Right kidney (tissue), 1 donor: ENCODE measurements around the gene LTBP1.
"Not testable (repeated sequence)": the region's sequence is repeated elsewhere in the genome, so short reads cannot be mapped to it uniquely, and the experiment has no call there.

Source experiments
- DNase-seq: peaks from one replicate; pipeline ENCODE4 v3.0.0-alpha.2; 2016

The LTBP1 gene

GRCh38 chr2:33389695-33390094, 442.9 kb downstream of the LTBP1 start:
- DNase-seq = not testable (repeated sequence)

DNA sequence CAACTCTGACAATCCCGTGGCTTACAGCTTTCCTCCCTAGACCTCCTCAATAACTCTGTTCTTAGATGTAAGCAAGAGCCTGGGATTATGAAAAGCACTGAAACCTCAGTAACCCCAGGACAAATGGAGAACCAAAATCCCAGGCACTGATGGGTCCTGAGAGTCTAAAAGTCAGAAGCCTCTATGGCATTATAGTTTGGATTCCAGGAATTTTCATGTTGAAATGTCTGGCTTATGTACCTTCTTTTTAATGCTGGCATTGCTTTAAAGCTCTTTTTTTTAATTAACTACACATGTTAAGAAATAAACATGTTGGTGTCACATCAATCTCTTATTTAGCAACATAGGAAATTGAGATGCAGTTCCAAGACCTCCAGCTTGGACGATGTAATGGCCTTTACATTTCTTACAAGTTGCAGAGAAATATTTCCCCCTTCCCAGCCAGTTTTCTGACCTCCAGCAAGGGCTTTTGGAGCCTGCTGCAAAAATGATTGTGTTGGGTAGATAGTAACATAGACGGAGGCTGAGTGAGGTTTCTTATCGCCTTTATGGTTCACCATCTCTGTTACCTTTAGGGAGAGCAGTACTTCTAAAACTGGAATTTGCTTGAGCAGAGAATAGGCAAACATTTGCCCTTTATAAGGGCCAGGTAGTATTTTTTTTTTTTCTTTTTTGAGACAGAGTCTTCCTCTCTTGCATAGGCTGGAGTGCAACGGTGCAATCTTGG, 444.9 kb downstream of the LTBP1 start:
- no peak for DNase-seq

GRCh38 chr2:33392366-33392765, 445.6 kb downstream of the LTBP1 start:
- DNase-seq = no peak

DNA sequence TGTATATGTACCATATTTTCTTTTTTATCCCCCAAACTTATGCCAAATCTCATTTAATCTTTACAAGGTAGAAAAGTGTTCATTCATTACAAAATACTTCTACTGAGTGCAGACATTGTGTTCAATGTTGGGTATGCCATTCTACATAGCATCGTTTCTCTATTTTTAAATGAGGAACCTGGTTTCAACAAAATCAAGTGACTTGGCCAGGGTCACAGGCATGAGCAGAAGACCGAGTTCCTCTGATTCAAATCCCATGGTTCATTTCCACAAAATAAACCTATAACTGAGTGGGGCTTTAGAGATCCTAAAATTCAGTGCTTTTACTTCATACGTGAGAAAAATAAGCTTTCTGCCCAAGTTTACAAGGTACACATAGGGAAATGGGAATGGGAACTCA, 448.3 kb downstream of the LTBP1 start:
- no peak for DNase-seq

GRCh38 chr2:33395655-33396249, 449.0 kb downstream of the LTBP1 start:
- DNase-seq = no peak

GRCh38 chr2:33404321-33404720, 457.6 kb downstream of the LTBP1 start:
- DNase-seq = no peak

- DNase-seq = no peak
Observed at GRCh38 chr2:33406622-33407021, 459.9 kb downstream of the LTBP1 start.

DNA sequence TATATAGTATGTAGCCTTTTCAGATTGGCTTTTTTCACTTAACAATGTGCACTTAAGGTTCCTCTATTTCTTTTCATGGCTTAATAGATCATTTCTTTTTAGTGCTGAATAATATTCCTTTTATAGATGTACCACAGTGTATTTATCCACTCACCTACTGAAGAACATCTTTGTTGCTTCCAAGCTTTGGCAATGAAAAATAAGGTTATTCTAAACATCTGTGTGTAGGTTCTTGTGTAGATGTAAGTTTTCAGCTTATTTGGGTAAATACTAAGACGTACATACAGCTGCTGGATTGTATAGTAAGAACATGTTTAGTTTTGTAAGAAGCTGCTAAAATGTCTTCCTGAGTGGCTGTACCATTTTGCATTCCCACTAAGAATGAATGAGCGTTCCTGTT, 461.4 kb downstream of the LTBP1 start:
- no peak for DNase-seq

DNA sequence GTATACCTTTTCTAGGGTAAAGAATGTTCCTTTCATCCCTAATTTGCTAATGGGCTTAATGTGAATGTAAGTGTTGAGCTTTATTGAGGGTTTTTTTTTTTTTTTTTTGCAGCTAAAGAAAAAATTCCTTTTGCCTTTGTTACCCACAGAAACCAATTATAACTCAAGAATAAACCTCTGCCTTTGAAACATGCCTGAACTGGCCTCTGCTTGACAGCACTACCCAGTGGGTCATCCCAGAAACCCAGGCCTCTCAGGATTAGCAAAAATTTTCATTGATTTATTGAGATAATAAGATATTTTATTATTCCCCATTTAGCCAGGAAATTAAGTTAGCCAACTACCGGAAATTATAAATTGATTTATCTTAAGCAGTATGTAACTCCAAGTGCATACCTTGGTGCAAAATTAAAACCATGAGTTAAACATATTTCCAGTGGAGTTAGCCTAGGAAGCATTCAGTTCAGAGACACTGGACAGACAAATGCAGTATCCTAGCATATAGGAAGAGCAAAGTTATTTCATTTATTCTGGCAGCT, 462.7 kb downstream of the LTBP1 start:
- no peak for DNase-seq

DNA sequence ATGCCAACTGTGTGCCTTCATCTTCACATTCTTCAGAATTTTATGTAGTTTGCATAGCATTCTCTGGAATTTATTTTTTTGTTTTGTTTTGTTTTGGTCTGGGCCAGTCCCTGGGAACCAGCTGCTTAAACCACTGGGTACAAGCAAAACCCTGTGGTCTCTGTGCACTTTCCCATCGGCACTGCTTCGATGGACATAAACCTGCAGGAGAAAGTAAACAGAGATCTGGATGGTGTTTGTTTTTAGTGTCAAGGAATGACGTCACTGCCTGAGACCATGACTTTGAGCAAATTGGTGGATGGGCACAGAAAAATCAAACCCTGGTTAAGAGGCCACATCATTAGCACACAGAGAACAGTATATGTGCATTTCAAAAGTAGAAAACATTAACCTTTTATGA, 465.0 kb downstream of the LTBP1 start:
- DNase-seq = no peak

GRCh38 chr2:33412920-33413319, 466.2 kb downstream of the LTBP1 start:
- DNase-seq = no peak

DNA sequence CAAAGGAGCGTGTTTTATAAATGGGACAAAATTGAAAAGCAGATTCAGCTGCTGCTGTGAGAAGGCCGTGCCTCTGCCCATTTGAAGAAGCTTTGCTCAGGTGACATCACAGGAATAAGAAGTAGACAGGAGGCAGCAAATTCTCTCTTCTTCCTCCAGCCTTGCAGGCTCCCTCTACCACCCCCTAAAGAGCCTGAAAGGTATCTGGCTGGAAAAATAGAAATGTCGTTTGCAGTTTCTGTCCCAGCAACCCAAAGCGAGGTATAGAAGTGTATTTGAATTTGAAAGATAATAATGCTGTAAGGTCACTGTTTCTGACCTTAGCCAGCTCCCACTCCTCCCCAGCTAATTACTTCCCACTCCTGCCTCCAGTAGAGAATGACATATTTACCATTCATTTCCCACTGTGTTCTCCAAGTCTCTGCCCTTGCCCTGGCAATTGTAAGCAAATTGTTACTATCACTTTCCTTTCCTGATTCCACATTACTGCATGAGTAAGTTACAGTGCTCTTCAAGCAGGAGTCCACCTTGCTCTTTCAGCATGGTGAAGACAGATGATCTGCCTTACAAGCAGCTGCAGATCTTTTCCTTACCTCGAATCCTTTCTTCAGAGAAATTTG, 472.9 kb downstream of the LTBP1 start:
- no peak for DNase-seq

GRCh38 chr2:33420726-33421125, 474.0 kb downstream of the LTBP1 start:
- DNase-seq = no peak

DNA sequence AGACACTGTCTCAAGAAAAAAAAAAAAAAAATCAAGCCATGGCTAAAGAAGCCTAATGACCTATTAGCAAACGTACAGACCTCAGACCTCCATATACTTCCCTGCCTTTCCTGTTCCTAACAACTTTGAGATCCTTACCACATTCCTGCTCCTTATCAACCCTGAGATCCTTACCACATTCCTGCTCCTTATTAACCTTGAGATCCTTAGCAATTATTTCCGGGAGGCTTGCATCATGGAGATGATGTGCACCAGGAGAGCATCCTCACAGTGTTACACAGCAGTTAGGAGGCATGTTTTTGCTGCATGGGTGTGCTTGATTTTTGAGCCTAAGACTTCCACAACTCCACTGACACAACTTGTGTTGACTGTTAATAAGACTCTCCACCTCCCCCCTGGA, 475.1 kb downstream of the LTBP1 start:
- no peak for DNase-seq

- DNase-seq = no peak
Observed at GRCh38 chr2:33425161-33425560, 478.4 kb downstream of the LTBP1 start.

- no peak for DNase-seq
Observed at GRCh38 chr2:33425586-33426031, 478.9 kb downstream of the LTBP1 start.

GRCh38 chr2:33426666-33427231, 480.0 kb downstream of the LTBP1 start:
- DNase-seq = no peak

GRCh38 chr2:33430077-33430476, 483.3 kb downstream of the LTBP1 start:
- DNase-seq = no peak

GRCh38 chr2:33430856-33431255, 484.1 kb downstream of the LTBP1 start:
- DNase-seq = no peak

- DNase-seq = no peak
Observed at GRCh38 chr2:33432871-33433270, 486.1 kb downstream of the LTBP1 start.

GRCh38 chr2:33433279-33434235, 486.8 kb downstream of the LTBP1 start:
- no peak for DNase-seq

- no peak for DNase-seq
Observed at GRCh38 chr2:33435518-33435917, 488.8 kb downstream of the LTBP1 start.
